ENCODE data around the gene IGFBPL1. TPM values are rescaled to one million over a fixed set of nuclear protein-coding genes. Genes with fewer than 3 reads are reported as not detected.

IGFBPL1 gene
- total RNA-seq, 4 donors from 2014 or later = not detected

- Histone ChIP-seq H3K36me3 (no peaks in the 10 kb centered on the region), H3K27ac (no peak overlapping the region), H3K27me3 (peaks cover 0 to 14% (median 0%) of the 10 kb centered on the region in 4 donors), H3K9me3 (no peaks in the 10 kb centered on the region), H3K4me3 (no peak overlapping the region), H3K4me1 (peaks cover 0 to 7% (median 0%) of the 10 kb centered on the region in 3 donors)
- no peak for DNase-seq
- 64 to 65% methylated on average over 3 of the region's 3 CpGs for WGBS, 2 donors
- TF ChIP-seq POLR2A (IDR thresholded peaks at IDR 0.05) (no peak), CTCF (IDR thresholded peaks at IDR 0.05) (no peak)
- intact Hi-C loops (cut with DNase I) = no loop called here
These were observed 50.6 kb downstream of the IGFBPL1 start for GRCh38 chr9:38373679-38374078.

- no peak overlapping the region for H3K27ac ChIP-seq
- peaks cover 0 to 7% (median 0%) of the 10 kb centered on the region in 3 donors for H3K4me1 ChIP-seq
- no peaks in the 10 kb centered on the region for H3K36me3 ChIP-seq
- no peak for DNase-seq
- no peaks in the 10 kb centered on the region for H3K9me3 ChIP-seq
- intact Hi-C loops (cut with DNase I) = no loop called here
- TF ChIP-seq POLR2A (IDR thresholded peaks at IDR 0.05) = no peak
- no peak for TF ChIP-seq CTCF (IDR thresholded peaks at IDR 0.05)
- H3K27me3 ChIP-seq = peaks cover 0 to 14% (median 0%) of the 10 kb centered on the region in 4 donors
- no peak overlapping the region for H3K4me3 ChIP-seq
- WGBS, 2 donors = 65 to 74% methylated on average over 9 of the region's 10 CpGs
These were observed 51.3 kb downstream of the IGFBPL1 start for GRCh38 chr9:38372762-38373619.

GRCh38 chr9:38371495-38371894 lies 52.8 kb downstream of the IGFBPL1 start:
- no peak for DNase-seq
- no peak overlapping the region for H3K27ac ChIP-seq
- intact Hi-C loops (cut with DNase I) = no loop called here
- TF ChIP-seq CTCF (IDR thresholded peaks at IDR 0.05) = peak in 5 of 6 experiments; percentile 24 to 43 (median 37)
- no peak for TF ChIP-seq POLR2A (IDR thresholded peaks at IDR 0.05)
- H3K27me3 ChIP-seq = peaks cover 0 to 14% (median 0%) of the 10 kb centered on the region in 4 donors
- no peaks in the 10 kb centered on the region for H3K4me1 ChIP-seq
- H3K4me3 ChIP-seq = no peak overlapping the region
- no peaks in the 10 kb centered on the region for H3K9me3 ChIP-seq
- 82 to 92% methylated on average over 2 of the region's 2 CpGs for WGBS, 2 donors
- no peaks in the 10 kb centered on the region for H3K36me3 ChIP-seq

GRCh38 chr9:38370176-38370575 lies 54.1 kb downstream of the IGFBPL1 start:
- Histone ChIP-seq H3K27ac (no peak overlapping the region), H3K4me3 (no peak overlapping the region), H3K4me1 (no peaks in the 10 kb centered on the region), H3K9me3 (no peaks in the 10 kb centered on the region), H3K36me3 (no peaks in the 10 kb centered on the region), H3K27me3 (peaks cover 0 to 14% (median 0%) of the 10 kb centered on the region in 4 donors)
- DNase-seq = no peak
- WGBS, 2 donors = 33 to 52% methylated on average over 3 of the region's 4 CpGs
- intact Hi-C loops (cut with DNase I) = no loop called here
- TF ChIP-seq POLR2A (IDR thresholded peaks at IDR 0.05) = no peak
- no peak for TF ChIP-seq CTCF (IDR thresholded peaks at IDR 0.05)

DNA sequence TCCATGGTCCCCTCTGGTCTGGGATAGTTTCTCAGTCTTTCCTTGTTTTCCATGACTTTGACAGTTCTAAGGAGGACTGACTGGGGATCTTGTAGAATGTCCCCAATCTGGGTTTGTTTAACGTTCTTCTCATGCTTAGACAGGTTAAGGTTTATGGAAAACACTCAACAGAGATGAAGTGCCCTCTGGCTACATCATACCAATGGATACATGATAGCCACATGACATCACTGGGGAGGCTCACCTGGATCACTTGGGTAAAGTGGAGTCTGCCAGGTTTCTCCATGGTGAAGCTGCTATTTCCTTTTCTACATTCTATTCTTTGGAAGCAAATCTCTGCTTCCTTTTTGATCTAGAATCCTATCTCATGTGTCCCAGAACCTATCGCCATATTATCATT lies 55.5 kb downstream of the IGFBPL1 start:
- WGBS, 2 donors = 38 to 53% methylated on average over 2 of the region's 2 CpGs
- Histone ChIP-seq H3K9me3 (no peaks in the 10 kb centered on the region), H3K4me3 (no peak overlapping the region), H3K4me1 (peaks cover 0 to under 1% (median 0%) of the 10 kb centered on the region in 3 donors), H3K27ac (no peak overlapping the region), H3K36me3 (no peaks in the 10 kb centered on the region), H3K27me3 (peaks cover 0 to 14% (median 0%) of the 10 kb centered on the region in 4 donors)
- no peak for DNase-seq
- intact Hi-C loops (cut with DNase I) = loop anchor here (10.0 kb wide), 1 partner anchor 284 kb away; no protein-coding TSS in a partner anchor
- TF ChIP-seq CTCF (IDR thresholded peaks at IDR 0.05) (no peak), POLR2A (IDR thresholded peaks at IDR 0.05) (no peak)
